HL-60 (cell line): ENCODE results near the gene ARHGAP20.
A peak's percentile ranks its signal among the peaks of the same experiment; 100 is the strongest.

Source experiments
- DNase-seq, 2 experiments: peaks; one replicate each; pipeline ENCODE4 v3.0.0-alpha.2; 2010 to 2020; ENCODE audit warnings: low read depth in 1 of 2, low spot score in 1 of 2
- H3K27ac ChIP-seq: fragments of 250-450 bp; sonication (Bioruptor Pico); replicated peaks from 2 replicates; pipeline ENCODE4 v1.5.1; 2020; ENCODE audit warnings: mild to moderate bottlenecking, moderate library complexity
- H3K27me3 ChIP-seq: fragments of 250-450 bp; sonication (Bioruptor Pico); 2 replicates; pipeline ENCODE4 v1.5.1; 2021; ENCODE audit warnings: mild to moderate bottlenecking, moderate library complexity; ENCODE audit not compliant: insufficient read depth, poor library complexity, severe bottlenecking
- H3K4me3 ChIP-seq: replicated peaks from 2 replicates; pipeline ENCODE4 v1.5.1; 2011; ENCODE audit warnings: mild to moderate bottlenecking, control low read depth, low read length; ENCODE audit not compliant: insufficient read depth
- GABPA ChIP-seq: IDR thresholded peaks from 2 replicates; pipeline ENCODE4 v1.6.1; 2012; ENCODE audit warnings: low read depth
- POLR2AphosphoS5 ChIP-seq: IDR thresholded peaks from 2 replicates; pipeline ENCODE4 v1.6.1; 2012; ENCODE audit warnings: low read depth
- REST ChIP-seq: IDR thresholded peaks from 2 replicates; pipeline ENCODE4 v1.6.1; 2012; ENCODE audit warnings: low read depth; ENCODE audit not compliant: insufficient replicate concordance
- SPI1 ChIP-seq: IDR thresholded peaks from 2 replicates; pipeline ENCODE4 v1.6.1; 2012; ENCODE audit warnings: low read depth, mild to moderate bottlenecking, borderline replicate concordance
- TF ChIP-seq, protein P1 (sequence below): IDR thresholded peaks from one replicate; pipeline ENCODE4 v1.5.1; 2011; ENCODE audit warnings: low read length, control low read depth, inconsistent platforms; ENCODE audit not compliant: insufficient read depth

The ARHGAP20 gene

DNA sequence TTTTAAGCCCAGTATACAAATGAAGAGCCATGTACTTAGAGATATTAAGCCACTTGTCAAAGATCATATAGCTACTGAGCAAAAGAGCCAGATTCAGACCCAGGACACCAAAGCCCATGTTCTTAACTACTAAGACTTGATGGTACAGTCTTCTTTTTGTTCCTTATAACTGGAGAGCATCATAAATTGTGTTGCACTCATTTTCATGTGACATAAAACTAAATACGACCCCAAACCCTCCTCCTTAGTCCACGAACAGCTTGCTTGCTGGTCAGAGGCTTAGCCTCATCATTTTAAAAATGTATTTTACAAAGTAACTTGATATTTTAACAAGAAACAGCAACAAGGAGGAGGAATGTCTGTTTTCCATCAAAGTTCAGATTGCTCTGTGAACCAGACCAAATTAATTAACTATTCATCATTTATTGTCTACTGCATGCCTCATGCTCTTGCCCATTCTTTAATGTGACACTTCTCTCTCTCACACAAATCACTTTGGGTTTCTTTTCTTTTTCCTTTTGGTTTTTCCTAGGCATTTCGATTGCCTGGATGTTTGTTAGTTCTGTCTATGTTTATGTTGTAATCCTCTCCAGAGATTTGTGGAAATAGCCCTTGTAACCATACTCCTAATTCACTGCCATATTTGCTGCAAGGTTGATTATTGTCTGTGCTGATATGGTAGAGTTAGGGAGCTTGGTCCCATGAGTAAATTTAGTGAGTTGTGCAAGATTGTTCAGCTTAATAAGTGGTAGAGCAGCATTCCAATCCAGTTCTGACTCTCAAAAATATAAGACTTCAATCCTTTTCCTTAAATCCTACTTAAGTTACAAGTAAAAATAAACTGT is 8.4 kb upstream of the ARHGAP20 start:
- H3K4me3 ChIP-seq = no peak overlapping the region
- TF ChIP-seq GABPA (no peak), REST (no peak)
- no peak for DNase-seq
- H3K27ac ChIP-seq = no peak overlapping the region
- peaks cover under 1% of the 10 kb centered on the region for H3K27me3 ChIP-seq

DNA sequence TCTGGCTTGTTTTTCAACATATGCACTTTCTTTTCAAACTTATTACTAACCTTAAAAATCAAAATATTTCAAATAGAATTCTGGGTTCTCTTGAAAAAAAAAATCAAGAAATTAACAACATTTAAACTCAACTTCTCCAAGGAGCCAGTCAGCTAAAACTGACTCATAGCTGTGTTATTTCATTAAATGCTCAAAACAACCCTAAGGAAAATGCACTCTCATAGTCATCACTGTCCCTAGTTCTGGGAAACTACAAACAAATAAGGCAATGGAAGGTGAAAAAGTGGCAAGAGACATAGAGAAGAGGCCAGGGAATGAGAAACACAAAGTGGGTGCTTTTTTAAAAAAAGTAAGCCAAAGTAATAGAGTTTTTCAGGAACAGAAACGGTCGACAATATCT is 4.1 kb upstream of the ARHGAP20 start:
- Histone ChIP-seq H3K27ac (no peak overlapping the region), H3K4me3 (no peak overlapping the region), H3K27me3 (peaks cover 29% of the 10 kb centered on the region)
- DNase-seq = no peak
- no peak for TF ChIP-seq GABPA

DNA sequence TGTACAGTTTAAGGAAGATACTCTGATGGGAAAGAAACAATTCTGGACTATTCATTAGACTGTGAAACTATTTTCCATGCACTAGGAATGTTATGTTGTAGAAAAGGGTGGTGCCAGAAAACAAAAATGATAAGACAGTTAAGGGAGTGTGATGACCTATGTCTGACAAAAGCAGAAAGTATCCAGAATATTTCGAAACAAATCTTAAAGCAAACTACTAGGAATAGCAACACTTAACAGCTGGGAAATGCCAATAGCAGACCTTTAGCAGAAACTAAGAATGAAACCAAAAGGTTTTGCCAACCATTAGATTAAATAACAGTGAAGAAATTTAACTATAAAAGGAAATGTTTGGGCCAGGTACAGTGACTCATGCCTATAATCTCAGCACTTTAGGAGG is 3.3 kb upstream of the ARHGAP20 start:
- Histone ChIP-seq H3K4me3 (no peak overlapping the region), H3K27ac (no peak overlapping the region), H3K27me3 (peaks cover 36% of the 10 kb centered on the region)
- no peak for DNase-seq
- TF ChIP-seq, protein P1, sequence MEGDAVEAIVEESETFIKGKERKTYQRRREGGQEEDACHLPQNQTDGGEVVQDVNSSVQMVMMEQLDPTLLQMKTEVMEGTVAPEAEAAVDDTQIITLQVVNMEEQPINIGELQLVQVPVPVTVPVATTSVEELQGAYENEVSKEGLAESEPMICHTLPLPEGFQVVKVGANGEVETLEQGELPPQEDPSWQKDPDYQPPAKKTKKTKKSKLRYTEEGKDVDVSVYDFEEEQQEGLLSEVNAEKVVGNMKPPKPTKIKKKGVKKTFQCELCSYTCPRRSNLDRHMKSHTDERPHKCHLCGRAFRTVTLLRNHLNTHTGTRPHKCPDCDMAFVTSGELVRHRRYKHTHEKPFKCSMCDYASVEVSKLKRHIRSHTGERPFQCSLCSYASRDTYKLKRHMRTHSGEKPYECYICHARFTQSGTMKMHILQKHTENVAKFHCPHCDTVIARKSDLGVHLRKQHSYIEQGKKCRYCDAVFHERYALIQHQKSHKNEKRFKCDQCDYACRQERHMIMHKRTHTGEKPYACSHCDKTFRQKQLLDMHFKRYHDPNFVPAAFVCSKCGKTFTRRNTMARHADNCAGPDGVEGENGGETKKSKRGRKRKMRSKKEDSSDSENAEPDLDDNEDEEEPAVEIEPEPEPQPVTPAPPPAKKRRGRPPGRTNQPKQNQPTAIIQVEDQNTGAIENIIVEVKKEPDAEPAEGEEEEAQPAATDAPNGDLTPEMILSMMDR = no peak
- no peak for TF ChIP-seq GABPA
- no peak for TF ChIP-seq SPI1
- TF ChIP-seq REST = no peak
- no peak for TF ChIP-seq POLR2AphosphoS5

- no peak for DNase-seq
- no peak overlapping the region for H3K4me3 ChIP-seq
- H3K27me3 ChIP-seq = peaks cover 52% of the 10 kb centered on the region
Observed at GRCh38 chr11:110713449-110713776, 1.2 kb upstream of the ARHGAP20 start.

More at GRCh38 chr11:110713449-110713776, 1.2 kb upstream of the ARHGAP20 start:
- H3K27ac ChIP-seq = no peak overlapping the region
- TF ChIP-seq REST (peak; percentile 57), POLR2AphosphoS5 (no peak)
